KOPT-K1 (cell line): ENCODE measurements around the gene MSI2.

Experiments
- H3K27ac ChIP-seq: fragments of 200-600 bp; sonication (generic); 2 replicates; pipeline ENCODE4 v1.5.1; 2016; ENCODE audit warnings: antibody characterized with exemption, mild to moderate bottlenecking, low read depth, low read length; ENCODE audit not compliant: poor library complexity, severe bottlenecking
- H3K36me3 ChIP-seq: fragments of 200-600 bp; sonication (generic); 2 replicates; pipeline ENCODE4 v1.5.1; 2017; ENCODE audit warnings: antibody characterized with exemption, mild to moderate bottlenecking, low read length, moderate library complexity; ENCODE audit not compliant: insufficient read depth
- H3K9me3 ChIP-seq: fragments of 200-600 bp; sonication (generic); 2 replicates; pipeline ENCODE4 v1.5.1; 2017; ENCODE audit warnings: antibody characterized with exemption, low read length, mild to moderate bottlenecking; ENCODE audit not compliant: insufficient read depth, poor library complexity, severe bottlenecking

The MSI2 gene

DNA sequence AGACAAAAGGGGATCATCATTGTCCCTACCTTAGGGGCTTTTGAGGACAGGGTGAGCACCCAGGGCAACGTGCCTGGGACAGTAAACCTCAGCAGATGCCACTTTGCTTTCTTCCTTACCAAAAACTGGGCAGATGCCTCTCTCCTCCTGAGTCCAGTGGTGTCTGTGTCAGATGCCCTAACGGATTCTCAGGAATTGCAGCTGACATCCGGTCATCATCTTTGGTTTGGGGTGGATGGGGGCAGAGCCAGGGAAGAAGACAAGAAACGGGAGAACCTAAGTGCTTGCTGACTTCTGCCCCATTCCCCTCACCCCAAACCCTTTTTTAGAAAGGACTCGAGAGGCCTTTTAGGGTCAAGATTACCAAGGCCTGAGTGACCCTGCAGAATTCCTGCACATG is 187.5 kb downstream of the MSI2 start:
- Histone ChIP-seq H3K36me3 (peaks cover 21% of the 10 kb centered on the region), H3K9me3 (peaks cover 7% of the 10 kb centered on the region), H3K27ac (peak overlapping the region; percentile 97)

DNA sequence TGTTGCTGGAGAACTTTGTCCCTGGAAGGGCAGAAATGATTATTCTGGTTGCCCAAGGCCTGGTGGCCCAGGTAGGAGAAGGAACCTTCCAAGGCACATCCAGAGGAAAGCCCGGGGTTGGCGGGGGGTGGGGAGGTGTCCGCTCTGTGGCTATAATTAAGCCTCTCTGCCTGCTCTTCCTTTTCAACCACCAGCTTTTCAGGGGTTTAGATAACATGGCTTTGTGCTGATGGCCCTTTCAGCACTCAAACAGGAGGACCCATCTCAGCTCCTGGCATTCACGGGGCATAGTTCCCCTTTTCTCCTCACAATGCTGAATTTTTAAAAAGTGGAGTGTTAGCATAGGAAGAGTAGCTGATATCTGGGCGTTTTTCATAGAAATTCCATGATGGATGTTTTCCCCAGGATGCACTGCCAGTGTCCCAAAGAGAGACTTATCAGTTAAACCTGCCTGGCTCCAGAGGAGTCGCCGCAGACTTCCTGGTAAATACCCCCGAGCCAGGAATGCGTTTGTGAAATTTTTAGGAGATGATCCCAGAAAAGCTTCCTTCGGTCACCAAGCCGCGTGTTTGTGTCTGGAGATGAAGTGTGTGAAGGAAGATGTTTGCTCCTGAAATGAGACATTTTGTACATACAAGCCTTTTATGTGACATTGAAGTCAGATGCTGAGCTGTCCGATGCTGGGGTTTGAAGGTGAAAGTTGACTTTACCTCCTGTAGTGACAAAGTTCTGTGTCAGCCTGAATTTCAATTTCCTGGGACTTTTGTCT is 188.5 kb downstream of the MSI2 start:
- H3K27ac ChIP-seq = peak overlapping the region; percentile 97
- H3K36me3 ChIP-seq = peaks cover 26% of the 10 kb centered on the region
- H3K9me3 ChIP-seq = peaks cover 7% of the 10 kb centered on the region

DNA sequence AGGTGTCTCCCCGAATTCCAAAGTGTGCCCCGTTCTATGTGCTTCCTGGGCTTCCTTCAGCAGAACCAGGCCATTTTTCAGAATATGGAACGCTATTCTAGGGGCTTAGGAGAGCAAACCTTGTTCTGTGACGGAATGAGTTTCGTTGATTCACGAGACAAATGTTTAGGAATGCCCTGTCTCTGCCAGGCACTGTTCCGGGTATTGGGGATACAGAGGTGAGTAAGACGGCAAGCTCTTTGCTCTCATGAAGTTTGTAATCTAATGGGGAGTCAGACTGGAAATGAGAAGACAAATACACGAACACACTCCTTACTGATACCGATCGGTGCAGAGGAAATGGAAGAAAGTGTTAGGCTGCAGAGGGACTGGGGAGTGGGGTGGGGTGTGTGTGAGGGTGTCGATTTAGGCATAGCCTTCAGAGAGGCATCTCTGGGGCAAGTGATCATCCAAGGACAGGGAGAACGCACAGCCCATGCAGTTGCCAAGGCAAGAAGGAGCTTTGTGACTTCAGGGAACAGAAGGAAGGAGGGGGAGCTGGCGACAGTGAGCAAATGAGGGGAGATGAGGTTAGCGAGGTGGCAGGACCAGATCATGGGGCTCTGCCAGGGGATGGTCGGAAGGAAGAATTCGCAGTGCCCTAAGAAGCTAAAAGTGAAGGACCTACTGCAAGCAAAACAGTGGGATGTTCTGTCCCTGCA is 189.6 kb downstream of the MSI2 start:
- peak overlapping the region; percentile 97 for H3K27ac ChIP-seq
- H3K9me3 ChIP-seq = peaks cover 7% of the 10 kb centered on the region

DNA sequence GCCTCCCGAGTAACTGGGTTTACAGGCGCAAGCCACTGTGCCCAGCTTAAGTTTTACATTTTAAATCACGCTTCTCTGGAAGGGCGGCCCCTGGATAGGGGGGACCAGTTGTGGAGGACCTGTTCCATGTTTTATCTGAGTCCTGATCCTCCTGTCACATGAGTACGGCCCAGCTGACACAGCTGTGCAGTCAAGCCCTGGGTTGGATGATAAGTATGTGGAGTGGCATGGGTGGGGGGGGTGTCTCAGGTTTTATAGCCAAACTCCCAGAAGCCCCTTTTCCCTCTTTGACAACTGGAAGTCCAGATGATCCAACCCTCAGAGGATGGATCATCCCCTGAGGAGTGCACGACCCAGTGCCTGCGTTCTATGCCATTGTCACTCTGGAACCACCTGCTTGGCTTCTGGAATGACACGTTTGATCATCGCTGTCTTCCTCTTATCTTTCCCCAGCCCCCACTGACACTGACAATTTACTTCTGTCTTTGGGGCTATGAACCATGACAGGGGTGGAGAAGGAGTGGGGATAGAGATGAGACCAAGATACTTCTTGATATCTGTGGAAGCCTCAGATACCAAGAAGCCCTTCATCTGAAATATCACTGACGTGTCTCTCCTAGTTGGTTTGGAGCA is 191.2 kb downstream of the MSI2 start:
- Histone ChIP-seq H3K36me3 (peaks cover 36% of the 10 kb centered on the region), H3K9me3 (peaks cover 7% of the 10 kb centered on the region), H3K27ac (peak overlapping the region; percentile 97)

More for the DNA sequence above, 189.6 kb downstream of the MSI2 start:
- peaks cover 26% of the 10 kb centered on the region for H3K36me3 ChIP-seq

DNA sequence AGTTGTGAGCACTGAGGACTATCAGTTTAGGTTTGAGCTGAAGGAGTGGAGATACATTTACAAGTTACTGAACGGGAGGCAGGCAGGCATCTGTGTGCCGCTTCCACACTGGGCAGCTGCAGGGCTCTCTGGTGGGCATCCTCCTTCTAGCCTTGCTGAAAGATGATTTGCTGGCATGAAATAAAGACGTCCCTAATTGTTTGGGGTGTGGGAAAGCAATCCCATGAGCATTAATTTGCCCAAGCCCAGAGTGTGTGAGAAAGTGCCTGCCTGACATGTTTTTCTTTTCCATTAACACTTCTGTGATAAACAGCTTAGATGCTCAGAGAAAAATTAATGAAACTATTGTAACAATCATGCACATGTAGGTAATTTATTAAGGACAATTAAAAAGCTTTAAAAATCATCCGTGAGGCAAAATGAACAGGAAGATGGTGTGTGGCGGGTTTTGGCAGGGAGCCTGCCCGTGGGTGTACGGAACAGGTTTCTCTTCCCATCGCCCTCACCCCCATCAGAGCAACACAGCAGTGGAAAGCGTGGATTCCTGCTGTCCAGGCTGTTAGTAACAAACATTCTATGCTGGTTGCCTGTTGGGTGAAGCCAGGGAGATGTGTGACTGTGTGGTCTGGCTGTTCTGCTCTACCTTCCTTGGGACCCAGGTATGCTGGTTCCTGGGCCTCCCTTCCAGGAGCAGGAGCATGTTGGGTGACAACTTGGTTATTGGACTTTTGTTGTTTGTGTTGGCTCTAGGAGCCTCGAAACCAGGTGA is 191.9 kb downstream of the MSI2 start:
- Histone ChIP-seq H3K36me3 (peaks cover 42% of the 10 kb centered on the region), H3K27ac (peak overlapping the region; percentile 97), H3K9me3 (peaks cover 7% of the 10 kb centered on the region)

DNA sequence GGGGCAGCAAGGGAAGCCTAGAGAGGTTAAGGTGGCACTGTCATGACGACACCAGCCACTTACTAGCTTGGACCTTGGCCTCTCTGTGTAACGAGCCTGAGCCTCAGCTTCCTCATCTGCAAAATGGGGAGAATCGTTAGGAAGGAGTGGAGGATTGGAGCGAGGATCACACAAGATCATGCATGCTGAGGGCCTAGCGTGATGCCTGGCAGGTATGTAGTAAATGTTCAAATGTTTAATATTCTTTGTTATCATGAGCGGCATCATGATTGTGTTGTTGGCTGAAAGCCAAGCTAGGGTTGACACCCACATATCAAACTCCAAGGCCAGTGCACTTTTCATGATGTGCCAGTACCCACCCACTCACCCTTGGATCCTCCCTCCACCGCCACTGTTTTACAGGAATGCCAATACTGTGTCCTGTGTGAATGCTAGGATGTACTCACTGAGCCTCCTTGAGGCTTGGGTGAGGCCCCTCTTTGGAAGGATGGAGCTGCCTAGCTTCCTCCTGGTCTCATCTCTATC is 192.5 kb downstream of the MSI2 start:
- Histone ChIP-seq H3K36me3 (peaks cover 44% of the 10 kb centered on the region), H3K27ac (peak overlapping the region; percentile 97), H3K9me3 (peaks cover 2% of the 10 kb centered on the region)

DNA sequence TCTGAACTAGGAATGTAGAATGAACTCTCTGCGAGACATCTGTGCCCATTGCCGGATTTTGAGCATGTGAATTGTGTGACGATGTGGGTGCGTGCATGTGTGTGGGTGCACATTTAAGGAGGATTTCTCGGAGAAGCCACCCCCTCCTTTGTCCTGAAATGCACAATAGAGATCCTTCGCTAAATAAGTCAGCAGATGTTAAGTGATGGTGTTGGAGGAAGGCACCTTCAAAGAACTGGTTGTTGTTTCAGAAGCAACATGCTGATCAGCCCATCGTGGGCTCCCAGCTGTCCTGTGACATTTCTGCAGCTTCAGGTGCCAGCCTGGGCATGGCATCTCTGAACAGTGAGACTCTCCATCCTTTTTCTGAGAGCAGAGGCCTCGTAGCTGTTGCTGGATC is 194.9 kb downstream of the MSI2 start:
- peak overlapping the region; percentile 97 for H3K27ac ChIP-seq
- peaks cover 45% of the 10 kb centered on the region for H3K36me3 ChIP-seq
- no peaks in the 10 kb centered on the region for H3K9me3 ChIP-seq

DNA sequence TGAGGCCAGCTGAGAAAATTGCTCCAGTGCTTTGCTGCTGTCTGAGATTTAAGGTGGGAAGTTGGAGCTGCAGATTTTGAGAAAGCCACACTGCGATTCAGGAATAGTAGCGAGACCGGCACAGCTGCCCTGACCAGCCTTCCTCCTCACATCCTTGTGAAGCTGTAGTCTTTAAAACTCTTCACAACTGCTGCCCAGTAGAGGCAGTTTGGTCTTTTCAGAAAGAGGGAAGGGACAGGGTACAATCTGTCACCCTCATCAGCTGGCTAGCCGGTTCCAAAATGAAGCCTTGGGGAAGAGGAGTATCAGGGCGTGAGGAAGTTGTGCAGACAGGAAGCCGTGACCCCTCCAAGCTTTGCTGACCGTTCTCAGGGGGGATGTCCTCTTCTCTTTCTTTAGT is 195.3 kb downstream of the MSI2 start:
- Histone ChIP-seq H3K27ac (peak overlapping the region; percentile 97), H3K9me3 (no peaks in the 10 kb centered on the region), H3K36me3 (peaks cover 50% of the 10 kb centered on the region)

DNA sequence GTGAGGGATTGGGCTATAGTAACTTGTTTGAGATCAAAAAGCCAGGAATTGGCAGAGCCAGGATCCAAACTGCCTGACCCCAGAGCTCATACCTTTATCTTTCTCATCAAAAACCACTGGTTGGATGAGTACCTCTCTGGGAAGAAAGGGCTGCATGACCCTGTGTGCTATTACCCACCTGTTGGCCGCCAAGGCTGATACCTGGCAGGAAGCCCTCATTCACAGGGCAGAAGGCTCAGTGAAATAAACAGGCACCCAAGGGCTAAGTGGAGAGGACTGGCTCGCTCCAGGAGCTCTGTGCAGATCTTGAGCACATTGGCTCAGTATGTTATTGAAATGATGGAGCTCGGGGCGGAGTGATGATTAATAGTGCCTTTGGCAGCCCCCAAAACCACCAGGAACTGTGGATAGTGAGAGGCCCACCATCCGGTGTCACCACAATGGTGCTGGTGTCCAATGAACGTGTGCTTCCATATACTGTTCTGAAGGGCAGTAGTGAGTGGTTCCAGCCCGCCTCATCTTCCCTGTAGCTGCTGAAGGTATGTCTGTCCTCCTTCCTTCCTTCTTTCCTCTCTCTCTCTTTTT is 197.6 kb downstream of the MSI2 start:
- peaks cover 50% of the 10 kb centered on the region for H3K36me3 ChIP-seq
- peak overlapping the region; percentile 97 for H3K27ac ChIP-seq
- H3K9me3 ChIP-seq = no peaks in the 10 kb centered on the region

DNA sequence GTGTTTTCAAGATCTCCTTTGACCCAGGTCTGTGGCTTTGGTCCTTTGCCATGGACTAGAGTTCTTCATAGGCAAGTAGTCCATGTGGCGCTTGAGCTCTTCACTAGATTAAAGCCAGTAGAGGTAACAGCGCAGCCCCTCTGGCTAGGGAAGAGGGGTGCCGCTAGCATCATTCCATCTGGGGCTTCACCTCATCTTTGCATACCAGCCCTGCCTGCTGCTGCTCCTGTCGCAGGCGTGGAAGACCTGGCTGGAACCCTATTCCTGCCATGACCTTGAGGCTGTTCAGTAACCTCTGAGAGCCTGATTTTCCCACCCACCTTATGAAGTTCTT is 198.4 kb downstream of the MSI2 start:
- peaks cover 52% of the 10 kb centered on the region for H3K36me3 ChIP-seq
- H3K27ac ChIP-seq = peak overlapping the region; percentile 97
- H3K9me3 ChIP-seq = no peaks in the 10 kb centered on the region

DNA sequence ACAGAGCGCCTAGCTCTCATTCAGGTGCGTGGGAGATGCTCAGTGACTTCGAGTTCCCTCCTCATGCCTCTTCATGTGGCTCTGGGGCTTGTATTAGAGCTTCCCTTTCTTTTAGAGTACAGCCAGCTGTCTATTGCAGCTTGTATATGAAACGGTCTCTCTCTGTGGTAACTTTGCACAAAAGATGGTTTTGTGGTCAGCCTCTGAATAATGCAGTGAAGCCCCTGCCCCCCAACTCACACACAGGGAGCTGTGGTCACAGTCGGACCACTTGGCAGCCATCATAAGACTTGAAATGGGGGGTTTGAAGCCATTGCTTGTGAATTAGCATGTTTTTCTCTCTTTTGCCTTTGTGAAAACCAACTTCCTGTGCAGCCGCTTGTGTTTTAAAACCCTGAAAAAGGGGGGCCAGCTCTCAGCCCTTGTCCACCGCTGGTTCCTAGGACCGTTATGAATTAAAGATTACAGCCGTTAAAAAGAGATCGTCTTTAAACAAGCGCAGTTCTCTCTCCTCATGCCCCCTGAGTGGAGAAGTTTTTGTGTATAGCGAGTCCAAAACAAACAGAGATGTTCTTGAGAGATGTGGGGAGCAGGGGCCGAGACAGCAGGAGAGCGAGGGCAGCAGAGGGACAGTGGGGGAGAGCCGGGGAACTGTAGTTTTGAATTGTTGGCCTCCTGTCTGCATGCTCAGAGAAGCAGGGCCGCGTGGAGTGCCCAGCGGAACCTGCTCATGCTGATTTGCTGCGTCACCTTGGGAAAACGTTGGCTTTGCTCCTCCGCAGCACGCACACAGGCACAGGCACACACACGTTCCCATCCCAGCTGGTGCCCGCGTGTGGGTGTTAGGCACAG is 199.0 kb downstream of the MSI2 start:
- H3K27ac ChIP-seq = peak overlapping the region; percentile 97
- H3K36me3 ChIP-seq = peaks cover 52% of the 10 kb centered on the region
- no peaks in the 10 kb centered on the region for H3K9me3 ChIP-seq

DNA sequence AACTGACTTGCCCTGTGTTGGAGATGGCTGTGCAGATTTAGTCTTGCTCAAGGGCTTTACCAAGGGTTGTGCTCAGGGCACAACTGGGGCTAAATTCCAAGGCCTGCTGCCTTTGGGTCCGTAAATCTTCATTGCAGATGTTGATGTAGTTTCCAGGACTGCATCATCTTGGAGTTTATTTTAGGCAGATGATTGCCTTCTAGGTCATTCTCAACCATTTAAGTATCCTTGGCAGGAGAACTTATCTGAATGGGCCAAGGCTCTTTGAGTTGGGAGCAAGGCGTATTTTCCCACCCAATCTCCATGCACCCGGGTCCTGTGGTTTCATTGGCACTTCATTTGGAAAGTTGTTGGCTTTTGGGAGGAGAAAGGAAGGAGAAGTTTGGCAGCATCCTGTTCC is 200.3 kb downstream of the MSI2 start:
- Histone ChIP-seq H3K27ac (peak overlapping the region; percentile 97), H3K36me3 (peaks cover 58% of the 10 kb centered on the region), H3K9me3 (no peaks in the 10 kb centered on the region)

DNA sequence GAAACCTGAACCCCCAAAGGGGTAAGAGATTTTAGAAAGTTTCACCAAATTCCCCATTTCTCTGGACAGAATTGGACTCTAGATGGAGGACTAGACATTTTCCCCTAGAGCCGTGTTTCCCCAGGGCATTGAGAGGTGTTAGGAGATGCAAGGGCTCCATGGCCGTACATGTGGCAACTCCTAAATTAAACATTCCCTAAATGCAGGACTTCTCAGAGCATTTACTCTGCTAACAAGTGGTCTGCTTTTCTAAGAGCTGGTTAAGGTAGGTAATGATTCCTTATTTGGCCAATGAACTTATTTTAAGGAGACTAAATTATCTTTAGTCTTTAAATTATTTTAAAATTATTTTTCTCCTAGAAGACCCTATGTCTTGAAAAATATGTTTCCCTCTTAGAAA is 200.9 kb downstream of the MSI2 start:
- Histone ChIP-seq H3K27ac (peak overlapping the region; percentile 97), H3K36me3 (peaks cover 58% of the 10 kb centered on the region), H3K9me3 (no peaks in the 10 kb centered on the region)
